ENCODE results near the gene NRXN2. TPM values are rescaled to one million over a fixed set of nuclear protein-coding genes. Genes with fewer than 3 reads are reported as not detected.

Gene NRXN2
- polyA plus RNA-seq, 3 donors: 0.07 TPM; not detected in 2

GRCh38 chr11:64621283-64622019, 101.5 kb downstream of the NRXN2 start:
- WGBS (ENCODE audit: insufficient coverage): 40% methylated on average over 4 of the region's 5 CpGs
- Histone ChIP-seq H3K4me2 (replicated peaks; ENCODE audit: extremely low read depth, low read length, poor library complexity, severe bottlenecking) (no peak overlapping the region), H4K20me1 (ENCODE audit: insufficient read depth, low read length) (no peaks in the 10 kb centered on the region), H3K9me3 (replicated peaks in 1 of 2; ENCODE audit: control insufficient read depth in 1 of 2, insufficient read depth in 1 of 2, low read length in 2 of 2) (no peaks in the 10 kb centered on the region), H3K79me2 (ENCODE audit: insufficient read depth, low read length) (no peaks in the 10 kb centered on the region), H3K27ac (ENCODE audit: low read depth in 1 of 2, low read length in 2 of 2) (no peak overlapping the region), H3K9ac (ENCODE audit: insufficient read depth, low read length, poor library complexity, severe bottlenecking) (no peak overlapping the region), H3K4me1 (ENCODE audit: control insufficient read depth in 1 of 2, insufficient read depth in 2 of 2, low read length in 2 of 2) (peaks cover 45 to 53% of the 10 kb centered on the region in 2 donors), H3K27me3 (ENCODE audit: control insufficient read depth in 2 of 2, insufficient read depth in 2 of 2, low read length in 2 of 2) (no peaks in the 10 kb centered on the region), H3K36me3 (replicated peaks in 1 of 2; ENCODE audit: control insufficient read depth in 1 of 2, insufficient read depth in 2 of 2, low read length in 2 of 2) (no peaks in the 10 kb centered on the region), H2AFZ (ENCODE audit: insufficient read depth, low read depth, low read length, poor library complexity, severe bottlenecking) (no peak overlapping the region), H3K4me3 (replicated peaks in 1 of 3; ENCODE audit: low read depth in 2 of 3, low read length in 3 of 3) (no peak overlapping the region)
- Mint-ChIP-seq H3K4me1 (peaks cover 51% of the 10 kb centered on the region), H3K27ac (no peak overlapping the region), H3K27me3 (ENCODE audit: low read depth in 3 of 3) (peaks cover 0 to 3% (median 0%) of the 10 kb centered on the region in 3 donors), H3K9me3 (peaks cover 0 to 1% (median 0%) of the 10 kb centered on the region in 7 donors), H3K36me3 (no peaks in the 10 kb centered on the region), H3K4me3 (no peak overlapping the region)
- intact Hi-C loops (cut with micrococcal nuclease): no loop called here
- no peak for DNase-seq
- no peak for TF ChIP-seq CTCF (IDR thresholded peaks at IDR 0.05)

- 75% methylated on average over 10 of the region's 13 CpGs for WGBS (ENCODE audit: insufficient coverage)
- no peak overlapping the region for H3K4me3 Mint-ChIP-seq
- no peaks in the 10 kb centered on the region for H3K9me3 Mint-ChIP-seq
- TF ChIP-seq CTCF (IDR thresholded peaks at IDR 0.05): no peak
- no peak for DNase-seq
- H3K4me3 ChIP-seq (replicated peaks in 1 of 3; ENCODE audit: low read depth in 2 of 3, low read length in 3 of 3): no peak overlapping the region
- H3K36me3 ChIP-seq (replicated peaks in 1 of 2; ENCODE audit: control insufficient read depth in 1 of 2, insufficient read depth in 2 of 2, low read length in 2 of 2): no peaks in the 10 kb centered on the region
- no peaks in the 10 kb centered on the region for H3K79me2 ChIP-seq (ENCODE audit: insufficient read depth, low read length)
- intact Hi-C loops (cut with micrococcal nuclease): no loop called here
- peaks cover 0 to 3% (median 0%) of the 10 kb centered on the region in 3 donors for H3K27me3 Mint-ChIP-seq (ENCODE audit: low read depth in 3 of 3)
- no peaks in the 10 kb centered on the region for H3K27me3 ChIP-seq (ENCODE audit: control insufficient read depth in 2 of 2, insufficient read depth in 2 of 2, low read length in 2 of 2)
- peak overlapping the region in 1 of 7 donors; percentile 62 for H3K27ac Mint-ChIP-seq
- H3K36me3 Mint-ChIP-seq: no peaks in the 10 kb centered on the region
- H3K27ac ChIP-seq (ENCODE audit: low read depth in 1 of 2, low read length in 2 of 2): no peak overlapping the region
- no peak overlapping the region for H2AFZ ChIP-seq (ENCODE audit: insufficient read depth, low read depth, low read length, poor library complexity, severe bottlenecking)
- no peak overlapping the region for H3K9ac ChIP-seq (ENCODE audit: insufficient read depth, low read length, poor library complexity, severe bottlenecking)
- H3K4me1 ChIP-seq (ENCODE audit: control insufficient read depth in 1 of 2, insufficient read depth in 2 of 2, low read length in 2 of 2): peaks cover 36 to 44% of the 10 kb centered on the region in 2 donors
- H3K4me2 ChIP-seq (replicated peaks; ENCODE audit: extremely low read depth, low read length, poor library complexity, severe bottlenecking): no peak overlapping the region
- H3K4me1 Mint-ChIP-seq: peaks cover 42% of the 10 kb centered on the region
- H3K9me3 ChIP-seq (replicated peaks in 1 of 2; ENCODE audit: control insufficient read depth in 1 of 2, insufficient read depth in 1 of 2, low read length in 2 of 2): no peaks in the 10 kb centered on the region
- H4K20me1 ChIP-seq (ENCODE audit: insufficient read depth, low read length): no peaks in the 10 kb centered on the region
Measured at GRCh38 chr11:64620381-64620971, 102.5 kb downstream of the NRXN2 start.
